NCI-H446 (cell line): ENCODE data around the gene ZP1.
A peak's percentile ranks its signal among the peaks of the same experiment; 100 is the strongest.

ENCODE experiments used
- DNase-seq, 2 experiments: peaks; one replicate each; lab custom pipeline; 2025; lab: John Stamatoyannopoulos, UW

Gene ZP1

DNA sequence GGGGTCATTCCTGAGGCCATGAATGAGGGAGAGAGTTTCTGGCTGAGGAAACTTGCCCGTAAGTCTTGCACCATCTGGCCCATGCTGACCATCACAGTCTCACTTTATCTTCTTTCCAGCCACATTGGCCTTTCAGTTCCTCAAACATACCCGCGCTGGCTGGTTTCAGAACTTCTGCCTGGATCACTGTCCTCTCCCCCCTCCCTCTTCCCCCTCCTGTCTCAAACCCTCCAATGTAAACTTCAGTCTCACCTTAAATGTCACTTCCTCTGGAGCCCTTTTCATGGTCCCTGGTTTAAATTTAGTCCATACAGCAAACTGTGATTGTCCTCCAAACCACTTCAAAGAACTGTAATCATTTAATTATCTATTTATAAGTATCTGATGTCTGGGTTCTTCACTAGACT lies 42.9 kb downstream of the ZP1 start:
- DNase-seq, result no peak

DNA sequence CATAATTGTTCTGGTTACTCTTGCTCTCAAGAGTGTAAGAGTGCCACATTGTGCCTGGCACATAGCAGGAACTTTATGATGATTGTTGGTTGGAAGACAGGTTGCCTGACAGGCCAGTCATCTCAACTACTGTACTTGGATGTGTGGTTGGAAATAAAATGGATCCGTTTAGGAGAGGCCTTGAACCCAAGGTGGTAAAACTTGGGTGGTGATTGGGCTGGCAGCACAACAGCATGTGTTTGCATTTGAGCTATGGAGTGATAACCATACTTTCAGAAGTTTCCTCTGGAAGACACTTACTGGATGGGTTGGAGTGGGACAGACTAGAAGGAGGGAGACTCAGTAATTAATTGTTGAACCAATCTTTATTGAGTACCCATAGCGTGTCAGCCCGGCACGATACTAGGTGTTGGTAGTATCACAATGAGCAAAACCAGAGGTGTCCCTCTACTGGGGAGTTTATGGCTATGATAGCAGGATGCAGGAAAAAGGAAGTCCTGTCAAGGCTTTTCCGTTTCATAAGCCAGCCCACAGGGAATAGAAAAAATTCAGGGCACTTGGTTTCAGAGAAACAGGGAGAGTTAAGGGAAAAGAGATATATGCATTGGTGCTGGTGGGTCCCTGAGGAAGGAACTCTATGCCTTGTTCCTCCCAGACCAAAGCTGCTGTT lies 43.5 kb downstream of the ZP1 start:
- no peak for DNase-seq

DNA sequence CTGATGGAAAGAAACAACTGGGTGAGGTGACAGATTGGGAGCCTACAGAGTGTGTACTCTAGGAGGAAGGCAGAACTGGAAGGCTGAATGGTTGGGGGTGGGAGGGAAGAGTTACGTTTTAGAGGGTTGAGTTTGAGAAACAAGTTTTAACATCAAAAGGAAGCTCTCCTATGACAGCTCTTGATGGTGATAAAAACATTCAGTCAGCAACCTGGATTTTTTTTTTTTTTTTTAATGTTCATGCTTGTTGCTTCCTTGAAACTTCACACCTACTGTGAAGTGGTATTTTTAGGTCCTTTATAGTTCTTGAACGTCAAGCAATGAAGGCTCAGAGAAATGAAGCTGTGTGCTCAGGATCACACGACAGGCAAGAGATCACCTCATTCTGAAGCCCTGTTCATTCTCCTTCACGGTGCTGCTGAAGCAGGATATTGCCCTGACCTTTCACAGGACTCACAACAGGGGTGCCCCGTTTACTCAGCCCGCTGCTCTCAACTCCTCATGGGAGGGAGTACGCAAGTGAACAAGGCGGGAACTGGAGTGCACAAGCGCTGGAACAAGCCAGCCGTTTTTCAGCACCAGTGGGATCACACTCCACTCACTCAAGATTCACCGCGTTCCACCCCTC lies 45.0 kb downstream of the ZP1 start:
- DNase-seq, result no peak

DNA sequence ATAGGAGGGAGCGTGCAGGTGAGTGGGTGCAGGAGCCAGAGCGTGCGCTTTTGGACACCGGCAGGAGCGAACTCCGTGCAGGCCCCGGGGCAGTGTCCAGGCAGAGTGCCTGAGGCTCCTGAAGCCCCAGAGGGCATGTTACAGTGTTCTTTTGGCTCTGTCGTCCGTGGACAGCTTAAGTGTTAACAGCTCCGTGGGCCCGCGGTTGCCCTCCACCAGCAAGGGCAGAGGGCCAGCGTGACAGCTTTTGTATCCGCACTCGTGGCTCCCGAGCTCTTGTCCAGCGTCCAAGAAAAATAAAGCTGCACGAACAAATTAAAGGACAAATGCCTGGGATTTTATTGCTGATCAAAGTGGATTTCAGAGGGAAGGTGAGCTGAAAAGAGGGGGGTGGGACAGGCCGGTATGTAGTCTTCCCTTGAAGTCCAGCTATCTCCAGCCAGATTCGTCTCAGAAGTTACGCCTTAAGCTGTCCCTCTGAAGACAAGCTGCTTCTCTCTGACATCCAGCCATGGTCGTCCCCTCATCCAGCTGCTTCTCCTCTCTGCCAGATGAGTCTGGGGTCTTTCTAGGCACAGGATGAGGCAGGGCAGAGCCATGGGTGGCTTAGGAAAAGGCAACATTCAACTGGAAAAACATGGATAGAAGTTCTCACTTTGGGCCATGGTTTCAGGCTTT lies 45.6 kb downstream of the ZP1 start:
- DNase-seq, result peak in 1 of 2 experiments; percentile 32

GRCh38 chr11:60913793-60914632 lies 46.7 kb downstream of the ZP1 start, which contains the start of gene TMEM109:
Gene TMEM109 (plus strand): TSS chr11:60914158. CDS start chr11:60919694, 5,536 bp downstream.
- peak; percentile 90 to 93 for DNase-seq

GRCh38 chr11:60914633-60915247 lies 47.4 kb downstream of the ZP1 start:
- DNase-seq, result peak in 1 of 2 experiments; percentile 47

- no peak for DNase-seq
These were observed 48.0 kb downstream of the ZP1 start for GRCh38 chr11:60915248-60915914.

GRCh38 chr11:60916669-60917206 lies 49.4 kb downstream of the ZP1 start:
- DNase-seq, result no peak

GRCh38 chr11:60917267-60917666 lies 49.9 kb downstream of the ZP1 start:
- DNase-seq, result no peak

- DNase-seq, result no peak
These were observed 51.1 kb downstream of the ZP1 start for GRCh38 chr11:60918251-60918938.

- DNase-seq, result no peak
These were observed 51.6 kb downstream of the ZP1 start for GRCh38 chr11:60918939-60919265.

- no peak for DNase-seq
These were observed 52.0 kb downstream of the ZP1 start for GRCh38 chr11:60919320-60919719.

DNA sequence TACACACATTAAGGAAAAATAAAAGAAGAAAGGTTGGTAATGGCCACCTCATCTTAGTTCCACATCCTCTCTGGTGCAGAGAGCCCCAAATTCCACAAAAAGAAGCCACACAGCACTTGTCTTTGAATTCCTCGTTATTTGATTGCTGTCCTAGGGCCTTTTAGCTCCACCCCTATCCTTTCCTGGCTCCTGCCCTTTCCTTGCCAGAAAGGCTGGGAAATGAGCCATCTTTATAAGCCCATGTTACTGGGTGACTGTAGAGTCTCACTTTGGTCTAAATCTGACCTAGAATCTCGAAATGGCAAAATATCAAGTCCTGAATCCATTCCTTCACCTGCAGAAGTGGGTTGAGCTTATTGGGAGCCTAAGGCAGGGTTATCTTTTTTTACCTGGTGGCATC lies 52.6 kb downstream of the ZP1 start:
- DNase-seq, result no peak

GRCh38 chr11:60921259-60921658 lies 53.9 kb downstream of the ZP1 start:
- DNase-seq, result no peak

GRCh38 chr11:60921777-60922335 lies 54.5 kb downstream of the ZP1 start:
- DNase-seq, result no peak

DNA sequence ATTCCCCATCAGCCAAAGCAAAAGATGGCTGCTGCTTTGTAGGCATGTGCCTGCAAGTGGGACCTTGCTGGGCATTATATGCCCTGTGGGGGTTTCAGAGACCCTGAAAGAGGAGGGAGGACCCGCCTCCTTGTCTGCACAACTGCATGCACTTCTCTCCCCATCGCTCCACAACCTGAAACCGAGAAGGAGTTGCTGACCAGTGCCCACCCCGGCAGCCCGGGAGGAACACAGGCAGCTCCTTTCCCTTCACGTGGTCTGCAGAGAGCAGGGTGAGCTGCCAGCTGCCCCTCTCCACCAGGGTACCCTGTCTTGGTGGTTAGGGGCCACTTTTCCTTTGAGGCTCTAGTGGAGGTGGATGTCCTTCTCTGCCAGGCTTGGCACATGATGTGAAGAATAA lies 55.6 kb downstream of the ZP1 start:
- DNase-seq, result no peak

GRCh38 chr11:60923326-60923725 lies 56.0 kb downstream of the ZP1 start:
- DNase-seq, result no peak

DNA sequence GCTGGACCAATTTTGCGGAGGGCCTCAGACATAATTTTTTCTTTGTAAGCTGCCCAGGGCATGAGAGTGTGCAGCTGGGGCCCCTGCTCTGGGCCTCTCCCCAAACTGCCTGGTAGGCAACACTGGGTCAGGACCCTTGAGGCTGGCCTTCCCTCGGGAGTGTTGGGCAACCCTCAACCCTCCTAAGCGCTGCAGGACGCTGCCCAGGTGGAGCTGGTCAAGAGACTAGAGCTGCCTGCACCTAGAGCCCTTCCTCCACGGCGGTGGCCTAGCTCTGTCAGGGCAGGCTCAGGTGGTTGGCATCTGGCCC lies 56.4 kb downstream of the ZP1 start:
- DNase-seq, result no peak

DNA sequence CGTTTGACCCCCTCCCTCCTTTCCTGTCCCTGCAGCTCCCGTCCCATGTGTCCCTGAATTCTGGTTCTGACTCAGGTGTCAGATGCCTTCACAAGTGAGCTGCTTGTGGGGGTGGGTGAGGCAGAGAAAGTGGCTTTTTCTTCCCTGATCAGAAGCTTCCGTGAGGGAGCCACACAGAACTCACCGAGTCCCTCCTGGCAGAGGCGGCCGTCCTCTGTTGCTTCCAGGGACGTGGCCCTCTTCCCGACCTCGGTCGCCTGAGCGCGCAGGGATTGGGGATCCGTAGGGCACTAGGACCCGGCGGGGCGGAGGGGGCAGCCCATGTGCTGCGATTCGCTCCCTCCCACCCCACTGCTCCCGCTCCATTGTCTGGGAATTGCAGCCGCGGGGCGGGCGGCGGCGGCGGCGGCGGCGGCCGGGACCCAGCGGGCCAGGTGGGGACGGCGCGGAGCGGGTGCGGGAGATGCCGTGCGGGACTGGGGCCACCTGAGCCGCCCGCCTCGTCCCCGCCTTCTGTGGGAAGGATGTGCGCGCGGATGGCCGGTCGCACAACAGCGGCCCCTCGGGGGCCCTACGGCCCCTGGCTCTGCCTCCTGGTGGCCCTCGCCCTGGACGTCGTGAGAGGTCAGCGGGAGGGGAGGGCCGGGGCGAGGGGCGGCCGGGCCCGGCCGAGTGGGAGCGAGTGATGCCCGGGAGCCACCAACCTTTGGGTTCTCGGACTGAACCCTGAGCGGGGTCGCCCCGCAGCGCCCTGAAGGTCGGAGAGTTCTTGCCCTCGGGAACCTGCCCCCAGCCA lies 57.0 kb downstream of the ZP1 start, which contains the start of gene TMEM132A:
Gene TMEM132A, plus strand, starts transcription at position 351 of the 796 bp plus-strand sequence. Its CDS starts 174 bp downstream, at position 525.
- DNase-seq, result peak in 1 of 2 experiments; percentile 81
